ENCODE data around the gene ZBTB7C. TPM values are rescaled to one million over a fixed set of nuclear protein-coding genes. Genes with fewer than 3 reads are reported as not detected.
"Not testable (repeated sequence)": the region's sequence is repeated elsewhere in the genome, so short reads cannot be mapped to it uniquely, and the experiment has no call there.

ZBTB7C gene
- total RNA-seq, 1 donor from 2014 or later = 0.06 TPM

DNA sequence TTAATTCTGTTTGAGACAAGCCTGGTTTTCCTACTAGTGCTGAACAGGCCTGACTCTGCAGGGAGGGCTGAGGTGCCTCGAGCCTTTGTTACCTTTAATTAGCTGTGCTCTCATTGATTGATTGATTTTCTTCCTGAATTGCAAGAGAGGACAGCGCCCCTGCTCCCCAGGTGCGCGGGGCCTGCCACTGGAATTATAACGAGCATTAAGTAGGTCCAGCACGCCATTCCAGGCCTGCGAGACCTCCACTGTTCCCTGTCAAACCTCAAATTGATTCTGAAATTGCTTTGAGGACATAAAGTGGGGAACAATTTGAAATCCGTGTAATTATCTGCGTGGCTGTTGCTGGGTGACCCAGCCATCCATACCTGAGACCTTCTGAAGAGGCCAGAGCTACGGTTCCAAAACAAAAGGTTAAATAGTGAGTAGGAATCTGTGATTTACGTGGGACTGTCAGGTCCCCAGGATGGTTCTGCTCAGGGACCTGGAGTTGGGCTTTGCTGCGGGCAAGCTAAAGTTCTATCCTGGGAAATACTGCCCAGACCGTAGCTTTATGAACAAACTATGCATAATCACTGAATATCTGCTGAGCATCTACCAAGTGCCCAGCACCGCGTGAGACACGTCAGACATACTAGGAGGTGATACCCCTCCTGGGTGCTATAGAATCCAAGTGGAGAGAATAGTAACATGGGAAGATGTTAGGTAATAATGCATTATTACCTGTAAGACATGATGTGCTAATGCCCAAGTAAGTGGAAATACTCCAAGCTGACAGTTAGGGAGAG is 104.1 kb downstream of the ZBTB7C start:
- no peak for DNase-seq (ENCODE audit: extremely low read depth, low read depth, low spot score)

DNA sequence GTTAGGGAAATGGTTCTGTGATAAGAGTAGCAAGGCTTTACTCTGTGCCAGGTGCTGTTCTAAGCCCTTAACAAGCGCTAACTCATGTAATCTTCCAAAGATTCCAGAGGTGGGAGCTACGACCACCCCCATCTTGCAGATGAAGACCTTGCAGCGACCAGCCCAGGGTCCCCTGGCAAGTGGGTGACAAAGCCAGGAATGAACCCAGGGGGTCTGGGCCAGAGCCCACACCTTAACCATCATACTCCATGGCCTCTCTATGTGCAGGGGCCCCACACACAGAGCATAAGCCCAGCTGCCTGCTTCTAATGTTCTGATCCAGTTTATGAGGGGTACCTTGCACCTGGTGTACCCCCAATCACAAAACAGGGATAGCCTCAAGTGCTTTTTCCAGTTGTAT is 105.3 kb downstream of the ZBTB7C start:
- DNase-seq (ENCODE audit: extremely low read depth, low read depth, low spot score) = no peak

DNA sequence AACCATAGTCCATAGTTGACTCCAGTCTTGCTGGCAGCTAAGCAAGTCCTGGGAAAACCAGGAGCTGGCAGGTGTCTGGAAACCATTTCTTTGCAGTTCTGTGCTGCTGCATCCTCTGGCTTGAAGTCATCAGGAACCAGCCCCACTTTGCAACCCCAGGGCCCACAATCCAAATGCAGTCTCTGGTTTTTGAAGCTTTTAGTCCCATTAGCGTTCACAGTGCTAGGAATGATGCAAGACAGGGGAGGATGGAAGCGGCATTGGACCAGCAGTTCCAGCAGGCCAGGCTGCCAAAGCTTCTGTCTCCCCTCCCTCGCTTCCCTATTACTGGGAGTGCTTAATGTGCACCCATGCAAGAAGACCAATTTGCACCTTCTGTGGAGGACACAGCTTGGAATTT is 106.4 kb downstream of the ZBTB7C start:
- no peak for DNase-seq (ENCODE audit: extremely low read depth, low read depth, low spot score)

DNA sequence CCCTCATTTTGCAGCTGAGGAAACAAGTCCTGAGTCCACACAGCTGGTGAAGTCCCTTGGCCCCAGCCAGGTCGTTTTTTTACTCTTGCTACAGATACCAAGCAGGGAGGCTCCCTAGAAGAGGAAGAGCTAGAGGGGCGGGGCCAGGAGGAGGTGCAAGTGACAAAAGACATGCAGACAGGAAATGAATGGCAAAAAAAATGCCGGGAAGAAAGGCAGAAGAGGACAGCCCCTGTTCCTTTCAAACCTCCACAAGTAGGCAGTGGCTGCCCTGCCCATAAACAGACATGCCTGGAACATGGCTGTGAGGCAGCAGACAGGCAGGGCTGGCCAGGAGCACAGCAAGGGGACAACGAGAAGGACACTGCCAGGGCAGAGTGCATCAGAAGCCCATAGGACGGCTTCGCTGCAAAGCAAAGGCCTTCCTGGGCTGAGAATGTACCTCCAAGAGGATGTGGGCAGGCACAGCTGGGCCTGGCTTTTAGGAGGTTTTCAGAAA is 108.7 kb downstream of the ZBTB7C start:
- no peak for DNase-seq (ENCODE audit: extremely low read depth, low read depth, low spot score)

DNA sequence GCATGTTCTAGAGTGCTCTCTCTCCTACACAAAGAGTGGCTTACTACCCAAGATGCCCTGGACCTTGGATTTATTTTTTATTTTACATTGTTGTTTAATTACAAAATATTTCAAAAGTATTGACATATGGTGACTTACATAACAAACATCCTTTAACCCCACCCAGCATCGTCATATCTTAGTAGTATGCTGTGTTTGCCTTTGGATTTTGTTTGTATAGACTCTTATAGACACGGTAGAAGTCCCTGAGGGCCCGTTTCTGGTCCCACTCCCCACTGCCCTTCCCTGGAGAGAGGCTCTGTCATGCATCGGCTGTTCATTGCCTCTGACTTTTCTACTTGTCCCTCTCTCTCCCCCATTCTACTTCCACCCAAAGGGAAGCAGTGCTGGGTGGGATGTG is 112.0 kb downstream of the ZBTB7C start:
- DNase-seq (ENCODE audit: extremely low read depth, low read depth, low spot score) = no peak

DNA sequence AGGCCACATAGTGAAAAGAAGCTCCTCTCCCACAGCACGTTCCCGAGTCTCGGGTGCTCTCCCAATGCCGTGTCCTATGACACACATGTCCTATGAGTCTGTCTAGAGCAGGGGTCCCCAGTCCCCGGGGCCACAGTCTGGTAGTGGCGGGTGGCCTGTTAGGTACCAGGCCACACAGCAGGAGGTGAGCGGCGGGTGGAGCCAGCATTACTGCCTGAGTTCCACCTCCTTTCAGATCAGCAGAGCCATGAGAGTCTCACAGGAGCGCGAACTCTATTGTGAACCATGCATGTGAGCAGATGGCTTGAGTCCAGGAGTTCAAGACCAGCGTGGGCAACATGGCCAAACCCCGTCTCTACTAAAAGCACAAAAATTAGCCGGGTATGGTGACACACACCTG is 112.6 kb downstream of the ZBTB7C start:
- no peak for DNase-seq (ENCODE audit: extremely low read depth, low read depth, low spot score)

DNA sequence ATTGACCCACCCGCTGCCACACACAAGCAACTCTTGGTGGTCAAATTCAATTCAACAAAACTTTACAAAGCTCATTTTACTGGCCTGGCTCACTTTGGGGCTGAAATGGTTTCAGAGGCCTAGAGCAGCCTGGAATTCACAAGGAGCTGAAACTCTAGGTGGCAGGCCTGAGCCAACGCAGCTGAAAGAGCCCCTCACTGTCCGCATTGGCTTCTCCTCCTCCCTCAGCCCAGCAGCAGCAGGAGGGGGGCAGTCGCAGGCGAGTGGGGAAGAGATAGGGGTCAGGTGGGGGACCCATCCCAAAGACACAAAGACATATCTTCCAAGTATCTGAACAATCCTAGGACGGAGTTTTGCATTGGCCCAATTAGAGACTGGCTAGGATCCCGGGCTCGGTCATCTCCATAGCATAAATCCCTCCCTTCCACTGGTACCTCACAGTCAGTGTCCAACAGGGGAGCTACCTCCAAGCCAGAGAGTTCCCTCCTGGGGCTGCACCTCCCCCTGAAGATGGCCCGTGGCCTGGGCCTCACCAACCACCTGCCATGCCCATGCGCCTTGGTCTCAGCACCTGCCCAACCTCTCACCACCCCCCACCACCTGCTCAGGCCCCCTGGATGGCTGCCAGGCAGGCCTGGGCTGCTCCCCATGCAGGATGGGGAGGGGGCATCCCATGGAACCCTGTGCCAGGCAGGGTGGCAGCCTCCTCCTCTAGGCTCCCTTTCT is 113.4 kb downstream of the ZBTB7C start:
- no peak for DNase-seq (ENCODE audit: extremely low read depth, low read depth, low spot score)

DNA sequence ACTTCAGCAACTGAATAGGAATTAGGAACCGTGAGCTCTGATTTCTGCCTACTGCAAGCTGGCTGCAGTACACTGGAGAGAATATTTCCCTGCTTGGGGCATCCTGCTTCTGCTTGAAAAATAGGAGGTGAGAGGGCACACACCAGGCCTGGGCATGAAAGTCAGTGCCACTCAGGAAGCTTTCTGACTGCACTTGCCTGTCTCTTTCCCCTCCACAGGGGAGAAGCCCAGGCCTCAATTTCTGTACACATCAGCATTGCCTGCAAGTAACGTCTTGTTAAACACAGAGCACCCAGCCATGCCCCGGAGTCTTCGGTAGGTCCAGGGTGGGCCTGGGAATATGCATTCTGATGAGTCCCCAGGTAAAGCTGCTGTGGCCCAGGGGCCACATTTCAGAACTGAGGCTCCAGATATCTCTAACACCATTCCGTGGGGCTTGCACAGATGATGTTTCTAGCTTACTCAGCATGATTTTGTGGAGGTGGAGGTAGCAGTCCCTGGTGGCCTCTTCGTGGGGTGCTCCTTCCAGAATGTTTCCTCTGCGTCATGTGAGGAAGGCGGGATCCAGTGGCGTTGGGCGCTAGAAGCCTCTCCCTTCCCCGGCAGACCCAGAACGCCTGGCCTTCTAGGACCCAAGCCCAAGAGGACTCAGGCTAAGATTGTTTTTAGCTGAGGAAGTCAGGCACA is 114.1 kb downstream of the ZBTB7C start:
- DNase-seq (ENCODE audit: extremely low read depth, low read depth, low spot score) = no peak

DNA sequence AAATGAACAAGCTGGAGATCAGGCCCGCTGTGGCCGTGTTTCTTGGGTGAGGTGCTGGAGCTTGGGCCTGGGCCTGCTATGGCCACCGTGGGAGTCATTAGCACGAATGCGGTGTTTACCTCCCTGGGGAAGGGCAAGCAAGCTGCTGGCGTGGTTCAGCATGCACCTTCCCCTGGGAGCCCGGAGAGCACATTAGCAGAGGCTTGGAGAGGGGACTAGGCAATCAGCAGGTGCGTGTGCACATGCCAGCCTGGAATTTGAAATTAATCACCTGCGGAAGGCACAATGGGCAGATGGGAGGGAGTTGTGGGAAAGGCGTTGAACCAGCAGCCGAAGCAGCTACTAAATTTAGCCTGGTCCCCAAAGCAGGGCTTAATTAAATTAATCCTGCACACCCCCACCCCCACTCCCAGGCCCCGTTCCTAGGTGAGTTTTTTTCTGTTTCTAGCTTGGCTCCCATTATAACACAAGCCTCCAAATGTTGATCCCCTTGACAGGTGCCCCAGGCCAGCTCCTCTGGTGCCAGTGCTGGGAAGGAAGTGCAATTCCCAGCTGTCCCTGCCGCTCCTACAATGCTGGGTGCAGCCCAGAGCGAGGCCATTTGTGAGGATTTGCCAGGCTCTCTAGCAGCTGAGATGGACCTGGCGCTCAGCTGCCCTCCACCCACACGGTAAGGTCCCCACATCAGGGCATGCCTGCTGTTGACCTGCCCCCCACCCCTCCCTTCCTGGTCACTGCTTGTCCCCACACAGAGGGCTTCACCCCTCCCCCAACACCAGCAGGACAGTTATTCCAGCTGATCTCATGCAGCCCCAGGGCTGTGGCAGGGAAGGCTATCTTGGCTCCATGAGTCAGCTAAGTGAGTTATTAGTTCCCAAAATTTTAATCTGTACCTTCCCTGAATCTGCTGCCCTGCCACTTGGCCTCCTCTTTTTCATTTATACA is 115.0 kb downstream of the ZBTB7C start:
- DNase-seq (ENCODE audit: extremely low read depth, low read depth, low spot score) = no peak

DNA sequence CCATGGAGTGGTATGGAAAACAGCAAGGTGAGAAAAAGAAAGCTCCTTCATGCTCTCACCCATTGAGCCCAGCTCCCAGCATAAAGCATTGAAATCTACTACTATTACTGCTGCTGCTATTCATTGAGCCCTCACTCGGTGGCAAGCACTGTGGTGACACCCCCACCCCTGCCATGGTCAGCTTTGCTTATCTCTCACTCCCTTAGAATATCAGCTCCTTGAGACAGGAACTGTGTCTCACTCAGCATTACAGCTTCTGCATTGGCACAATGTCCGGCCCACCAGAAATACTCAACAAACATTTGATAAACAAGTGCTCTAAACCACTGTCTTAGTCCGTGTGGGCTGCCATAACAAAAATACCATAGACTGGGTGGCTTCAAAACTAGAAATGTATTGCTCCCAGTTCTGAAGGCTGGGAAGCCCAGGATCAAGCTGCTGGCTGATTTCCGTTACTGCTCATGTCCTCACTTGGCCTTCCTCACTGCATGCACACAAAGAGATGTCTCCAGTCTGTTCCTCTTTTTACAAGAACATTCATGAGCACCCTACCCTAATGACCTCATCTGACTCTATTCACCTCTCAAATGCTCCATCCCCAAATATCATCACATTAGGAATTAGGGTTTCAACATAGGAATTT is 116.3 kb downstream of the ZBTB7C start:
- DNase-seq (ENCODE audit: extremely low read depth, low read depth, low spot score) = no peak

DNA sequence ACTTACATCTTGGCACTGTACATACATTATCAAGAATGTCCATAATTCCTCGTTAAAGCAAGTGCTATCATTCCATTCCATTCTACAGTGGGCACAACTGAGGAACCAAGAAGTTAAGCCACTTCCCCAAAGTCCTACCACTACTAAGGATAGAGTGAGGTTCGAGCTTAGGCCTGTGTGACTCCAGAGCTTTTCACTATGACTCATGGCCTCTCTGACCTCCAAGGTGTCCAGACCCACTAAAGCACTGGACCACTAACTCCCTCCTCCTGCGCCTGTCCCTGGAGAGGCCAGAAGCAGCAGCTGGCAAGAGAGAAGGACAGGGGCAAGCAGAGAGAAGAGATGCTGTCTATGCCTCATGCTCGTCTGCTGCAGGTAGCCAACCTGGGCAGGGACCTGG is 117.0 kb downstream of the ZBTB7C start:
- no peak for DNase-seq (ENCODE audit: extremely low read depth, low read depth, low spot score)

DNA sequence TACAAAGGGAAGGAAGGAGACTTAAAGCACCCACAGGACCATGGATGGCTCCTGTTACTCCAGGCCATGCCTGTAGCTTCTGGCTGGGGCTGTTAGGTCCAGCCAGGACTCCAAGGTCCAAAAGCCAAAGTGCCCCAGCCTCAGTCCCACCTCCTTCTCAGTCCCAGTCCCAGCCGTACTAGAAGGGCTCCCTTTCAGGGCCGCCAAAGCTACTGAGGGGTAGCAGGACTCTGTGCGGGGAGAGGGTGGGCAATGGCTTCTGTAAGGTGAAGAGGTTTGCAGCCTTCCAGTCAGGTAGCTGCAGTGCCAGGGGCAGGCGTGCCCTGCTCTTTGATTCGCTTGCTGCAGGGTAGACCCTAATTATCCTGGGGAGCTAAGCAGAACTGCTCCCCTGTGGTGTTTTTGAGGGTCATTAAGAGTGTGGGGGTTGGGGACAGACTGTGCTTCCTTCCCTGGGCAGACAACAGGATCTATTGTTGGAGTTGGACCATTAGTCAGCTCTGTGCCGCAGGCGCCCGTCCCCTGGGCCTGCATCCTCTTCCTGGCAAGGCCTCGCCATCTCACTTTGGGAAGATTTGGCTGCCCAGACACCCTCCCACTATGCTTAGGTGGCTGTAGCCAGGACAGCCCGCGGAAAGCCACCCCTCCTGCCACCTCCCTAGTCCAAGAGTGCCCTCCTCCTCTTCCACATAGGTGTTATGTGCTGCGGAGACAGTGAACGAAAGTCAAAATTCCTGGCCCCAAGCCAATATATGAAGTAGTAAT is 118.8 kb downstream of the ZBTB7C start:
- no peak for DNase-seq (ENCODE audit: extremely low read depth, low read depth, low spot score)

DNA sequence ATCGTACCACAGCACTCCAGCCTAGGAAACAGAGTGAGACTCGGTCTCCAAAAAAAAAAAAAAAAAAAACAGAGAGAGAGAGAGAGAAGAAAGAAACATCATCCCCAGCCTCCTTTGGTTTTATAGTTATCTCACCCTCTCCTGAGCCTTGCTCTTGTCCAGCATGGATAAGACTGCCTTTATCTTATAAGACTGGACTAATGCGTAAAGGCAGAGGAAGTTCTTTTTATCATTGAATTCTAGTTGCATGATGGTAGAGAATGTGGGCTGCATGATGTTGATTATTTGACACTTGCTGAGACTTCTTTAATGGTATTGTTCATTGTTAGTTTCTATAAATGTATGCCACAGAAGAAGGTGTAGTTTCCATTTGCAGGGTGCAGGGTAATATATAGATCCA is 124.4 kb downstream of the ZBTB7C start:
- DNase-seq (ENCODE audit: extremely low read depth, low read depth, low spot score) = no peak

DNA sequence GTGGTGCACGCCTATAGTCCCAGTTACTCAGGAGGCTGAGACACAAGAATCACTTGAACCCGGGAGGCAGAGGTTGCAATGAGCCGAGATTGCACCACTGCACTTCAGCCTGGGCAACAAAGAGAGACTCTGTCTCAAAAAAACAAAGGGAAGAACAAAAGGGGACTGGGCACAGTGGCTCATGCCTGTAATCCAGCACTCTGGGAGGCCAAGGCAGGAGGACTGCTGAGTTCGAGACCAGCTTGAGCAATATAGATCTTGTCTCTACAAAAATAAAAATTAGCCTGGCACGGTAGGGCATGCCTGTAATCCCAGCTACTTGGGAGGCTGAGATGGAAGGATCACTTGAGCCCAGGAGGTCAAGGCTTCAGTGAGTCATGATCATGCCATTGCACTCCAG is 125.2 kb downstream of the ZBTB7C start:
- not testable (repeated sequence) for DNase-seq (ENCODE audit: extremely low read depth, low read depth, low spot score)

DNA sequence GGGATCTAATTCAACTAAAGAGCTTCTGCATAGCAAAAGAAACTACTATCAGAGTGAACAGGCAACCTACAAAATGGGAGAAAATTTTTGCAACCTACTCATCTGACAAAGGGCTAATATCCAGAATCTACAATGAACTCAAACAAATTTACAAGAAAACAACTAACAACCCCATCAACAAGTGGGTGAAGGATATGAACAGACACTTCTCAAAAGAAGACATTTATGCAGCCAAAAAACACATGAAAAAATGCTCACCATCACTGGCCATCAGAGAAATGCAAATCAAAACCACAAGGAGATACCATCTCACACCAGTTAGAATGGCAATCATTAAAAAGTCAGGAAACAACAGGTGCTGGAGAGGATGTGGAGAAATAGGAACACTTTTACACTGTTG is 127.7 kb downstream of the ZBTB7C start:
- not testable (repeated sequence) for DNase-seq (ENCODE audit: extremely low read depth, low read depth, low spot score)

DNA sequence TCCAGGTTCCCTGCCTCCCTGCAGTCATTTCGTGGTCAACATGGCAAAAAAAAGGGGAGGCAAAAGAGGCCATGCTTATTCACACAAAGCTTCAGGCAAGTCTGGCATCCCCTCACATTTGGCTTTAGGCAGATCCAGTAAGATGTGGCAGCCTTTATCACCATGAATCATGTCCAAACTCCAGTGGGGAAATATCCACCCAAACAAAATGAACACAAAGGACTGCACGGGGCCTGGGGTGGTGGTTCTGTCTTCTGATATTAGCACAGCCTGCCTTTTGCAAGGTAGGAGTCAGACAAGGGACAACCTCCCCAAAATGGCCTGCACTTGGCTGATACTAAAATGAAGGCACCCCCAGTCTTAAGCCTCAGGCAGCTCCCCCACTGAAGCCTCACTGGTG is 129.9 kb downstream of the ZBTB7C start:
- DNase-seq (ENCODE audit: extremely low read depth, low read depth, low spot score) = no peak

DNA sequence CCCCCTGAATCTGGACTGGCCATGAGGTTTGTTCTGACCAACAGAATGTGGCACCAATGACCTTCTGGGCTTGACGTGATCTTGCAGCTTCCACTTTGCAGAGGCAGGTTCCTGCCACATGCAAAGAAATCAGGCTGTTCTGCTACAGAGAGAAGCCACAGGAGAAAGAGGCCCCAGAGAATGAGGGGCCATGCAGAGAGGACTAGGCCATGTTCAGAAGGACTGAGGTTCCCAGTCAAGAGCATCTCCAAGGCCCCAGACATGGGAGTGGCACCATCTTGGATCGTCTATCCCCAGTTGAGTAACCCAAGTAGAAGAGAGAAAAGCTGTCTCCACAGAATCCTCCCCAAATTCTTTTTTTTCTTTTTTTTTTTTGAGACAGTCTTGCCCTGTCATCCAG is 131.1 kb downstream of the ZBTB7C start:
- DNase-seq (ENCODE audit: extremely low read depth, low read depth, low spot score) = no peak

DNA sequence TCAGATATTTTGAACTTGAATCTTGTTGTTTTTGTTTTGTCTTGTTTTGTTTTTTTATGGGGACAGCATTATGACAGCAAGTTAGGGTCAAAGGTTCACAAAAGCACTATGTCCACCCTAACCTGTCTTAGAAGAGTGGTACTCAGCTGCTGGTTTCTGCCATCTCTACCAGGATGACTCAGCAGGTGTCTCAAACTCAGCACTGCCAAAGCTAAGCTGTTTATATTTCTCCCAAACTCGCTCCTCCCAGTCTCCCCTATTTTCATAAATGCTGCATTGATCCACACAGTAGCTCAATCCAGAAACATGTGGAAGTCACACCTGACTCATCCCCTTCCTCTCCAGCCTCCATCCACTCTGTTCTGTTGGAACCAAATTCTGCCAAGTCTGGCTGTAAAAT is 134.9 kb downstream of the ZBTB7C start:
- no peak for DNase-seq (ENCODE audit: extremely low read depth, low read depth, low spot score)

DNA sequence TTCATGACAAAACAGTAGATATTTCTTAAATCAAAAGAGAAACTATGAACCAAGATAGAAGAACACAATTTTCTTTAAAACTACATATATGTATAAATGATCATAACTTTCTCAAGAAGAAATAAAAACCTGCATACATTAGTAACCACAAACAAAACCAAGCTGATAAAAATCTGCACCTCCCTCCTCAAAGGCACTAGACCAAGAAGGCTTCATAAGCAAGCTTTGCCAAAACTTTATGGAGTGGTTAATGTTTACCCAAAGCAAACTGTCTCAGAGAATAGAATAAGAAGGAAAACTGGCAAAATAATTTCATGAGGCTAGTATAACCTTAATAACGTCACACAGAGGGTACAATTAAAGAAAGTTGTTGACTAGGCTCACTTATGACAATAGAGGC is 138.3 kb downstream of the ZBTB7C start:
- no peak for DNase-seq (ENCODE audit: extremely low read depth, low read depth, low spot score)
